Vagina (tissue), 2 donors: Measurements from ENCODE around the gene RNF182.

ENCODE experiments used
- CTCF ChIP-seq, 3 experiments: fragments of 450-650 bp in 2 of 3; fragments of 200-600 bp in 1 of 3; sonication (generic) in 1 of 3; IDR thresholded peaks; one replicate each; pipeline ENCODE4 v1.5.1; 2017 to 2019; ENCODE audit warnings: antibody characterized with exemption in 3 of 3, mild to moderate bottlenecking in 2 of 3, moderate library complexity in 2 of 3
- POLR2A ChIP-seq, 2 donors: fragments of 450-650 bp; IDR thresholded peaks; one replicate each; pipeline ENCODE4 v1.6.1; 2017; ENCODE audit warnings: antibody characterized with exemption in 2 of 2, mild to moderate bottlenecking in 2 of 2, moderate library complexity in 2 of 2

GRCh38 chr6:13980534-13980933 lies 55.8 kb downstream of the RNF182 start:
- TF ChIP-seq POLR2A (IDR thresholded peaks at IDR 0.05) (no peak), CTCF (IDR thresholded peaks at IDR 0.05) (no peak)
